HG03066 (cell line): Measurements from ENCODE around the gene JAG1.
"Not testable (repeated sequence)": the region's sequence is repeated elsewhere in the genome, so short reads cannot be mapped to it uniquely, and the experiment has no call there.

Experiments
- ATAC-seq: cut with Tn5 transposase; IDR thresholded peaks from one replicate; pipeline ENCODE4 v1.9.1; 2021; ENCODE audit warnings: low read depth; ENCODE audit not compliant: unreplicated experiment

The JAG1 gene

DNA sequence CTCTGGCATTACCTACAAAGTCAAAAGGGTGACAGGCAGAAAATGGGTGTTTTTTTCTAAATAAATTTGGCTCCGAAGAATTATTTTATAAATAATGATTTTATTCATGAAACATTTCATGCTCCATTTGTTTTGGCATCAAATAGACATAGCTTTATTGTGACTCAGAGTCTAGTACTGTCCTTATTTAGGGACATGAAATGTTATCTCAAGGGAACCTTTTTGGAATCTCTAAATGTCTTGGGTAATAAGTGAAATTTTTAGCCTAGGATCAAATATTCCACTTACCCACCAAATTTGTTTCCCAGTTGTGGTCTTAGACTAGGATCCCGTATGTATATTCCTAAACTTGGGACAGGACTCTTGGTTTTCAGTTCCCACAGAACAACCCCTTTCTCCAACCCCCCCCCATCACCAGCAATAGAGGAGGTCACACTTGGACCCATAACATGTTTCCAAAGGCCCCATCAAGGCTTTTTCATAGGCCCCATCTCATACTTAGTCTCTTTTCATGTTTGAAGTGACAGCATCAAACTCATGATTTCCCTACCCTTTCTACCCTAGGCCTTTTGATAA lies 81.8 kb downstream of the JAG1 start:
- ATAC-seq = no peak

DNA sequence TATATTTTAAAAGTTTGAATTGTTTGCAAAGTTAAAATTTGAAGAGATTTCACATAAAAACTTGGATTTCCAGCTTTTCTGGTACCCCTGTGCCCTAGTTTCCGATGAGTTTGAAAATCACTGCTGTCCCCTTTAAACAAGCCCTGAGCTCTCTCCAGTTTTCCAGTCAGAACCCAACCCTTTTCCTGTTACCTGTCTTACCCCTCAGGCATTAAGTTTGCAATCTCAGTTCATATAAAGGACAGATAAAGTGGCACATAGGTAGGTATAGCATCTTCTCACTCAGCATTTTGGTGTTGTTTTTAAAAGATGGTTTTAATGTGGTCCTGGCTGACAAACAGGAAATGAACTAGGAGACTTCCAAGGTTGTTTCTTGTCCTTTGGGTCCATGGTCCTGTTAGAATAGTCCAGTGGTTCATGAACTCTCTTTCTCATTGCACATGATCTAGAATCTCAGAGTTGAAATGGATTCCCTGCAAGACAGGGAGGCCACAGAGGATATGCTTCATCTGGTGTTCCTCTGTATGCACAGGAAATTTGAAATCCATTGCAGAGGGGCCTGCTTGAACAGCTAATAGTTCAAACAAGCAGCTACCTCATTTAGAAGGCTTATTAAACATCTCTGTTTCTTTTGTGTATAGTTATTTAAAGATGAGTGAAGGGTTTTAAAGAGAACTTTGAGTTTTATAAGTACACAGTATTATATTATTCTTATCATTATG lies 82.7 kb downstream of the JAG1 start:
- no peak for ATAC-seq

DNA sequence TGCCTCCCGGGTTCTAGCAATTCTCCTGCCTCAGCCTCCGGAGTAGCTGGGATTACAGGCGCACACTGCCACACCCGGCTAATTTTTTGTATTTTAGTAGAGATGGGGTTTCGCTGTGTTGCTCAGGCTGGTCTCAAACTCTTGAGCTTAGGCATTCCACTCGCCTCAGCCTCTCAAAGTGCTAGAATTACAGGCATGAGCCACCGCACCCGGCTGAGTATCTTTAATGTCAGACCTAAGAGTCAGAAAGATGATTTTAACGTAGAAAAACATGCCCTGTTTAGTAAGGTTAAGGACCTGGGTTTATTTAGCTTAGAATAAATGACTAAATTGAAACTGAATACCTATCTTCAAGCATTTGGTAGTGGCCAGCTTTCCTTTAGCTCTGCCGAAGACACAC lies 83.4 kb downstream of the JAG1 start:
- ATAC-seq = not testable (repeated sequence)
